GM23338 (cell line): ENCODE measurements around the gene CLSTN2. TPM values are rescaled to one million over a fixed set of nuclear protein-coding genes. Genes with fewer than 3 reads are reported as not detected.

Experiments used
- ATAC-seq: fragments of 200-7000 bp; cut with Tn5 transposase; 3 replicates; pipeline ENCODE4 v1.9.1; 2020
- DNase-seq: peaks from one replicate; pipeline ENCODE4 v3.0.0-alpha.2; 2015; ENCODE audit warnings: low spot score
- H2AFZ ChIP-seq: fragments of 200-600 bp; sonication (generic); 2 replicates; pipeline ENCODE4 v1.8.0; 2016; ENCODE audit warnings: antibody characterized with exemption, mild to moderate bottlenecking, moderate library complexity
- H3F3A ChIP-seq: fragments of 200-600 bp; sonication (generic); replicated peaks from 2 replicates; pipeline ENCODE4 v1.8.0; 2017; ENCODE audit warnings: antibody characterized with exemption, mixed run types, low read depth
- H3K27ac ChIP-seq: fragments of 200-600 bp; sonication (generic); 2 replicates; pipeline ENCODE4 v1.6.1; 2016; ENCODE audit warnings: low read depth
- H3K27me3 ChIP-seq: fragments of 200-600 bp; sonication (generic); 2 replicates; pipeline ENCODE4 v1.8.0; 2016; ENCODE audit warnings: mild to moderate bottlenecking, mixed run types, moderate library complexity; ENCODE audit not compliant: insufficient read depth
- H3K36me3 ChIP-seq: fragments of 200-600 bp; sonication (generic); 2 replicates; pipeline ENCODE4 v1.8.0; 2016; ENCODE audit warnings: mild to moderate bottlenecking; ENCODE audit not compliant: insufficient read depth
- H3K4me1 ChIP-seq: fragments of 200-600 bp; sonication (generic); 2 replicates; pipeline ENCODE4 v1.8.0; 2016; ENCODE audit warnings: mild to moderate bottlenecking, moderate library complexity; ENCODE audit not compliant: insufficient read depth
- H3K4me2 ChIP-seq: fragments of 200-600 bp; sonication (generic); 2 replicates; pipeline ENCODE4 v1.7.1; 2017; ENCODE audit warnings: mixed run types
- H3K4me3 ChIP-seq: fragments of 200-600 bp; sonication (generic); 2 replicates; pipeline ENCODE4 v1.6.1; 2016; ENCODE audit warnings: mixed run types
- H3K79me2 ChIP-seq: fragments of 200-600 bp; sonication (generic); replicated peaks from 2 replicates; pipeline ENCODE4 v1.8.0; 2017; ENCODE audit warnings: mild to moderate bottlenecking; ENCODE audit not compliant: insufficient read depth
- H3K9me2 ChIP-seq: fragments of 200-600 bp; sonication (generic); 2 replicates; pipeline ENCODE4 v1.8.0; 2017; ENCODE audit not compliant: insufficient read depth
- H4K20me1 ChIP-seq: fragments of 200-600 bp; sonication (generic); replicated peaks from 2 replicates; pipeline ENCODE4 v1.8.0; 2017; ENCODE audit warnings: mild to moderate bottlenecking; ENCODE audit not compliant: insufficient read depth
- H3K27ac Mint-ChIP-seq: 2 replicates; pipeline ENCODE4 v1.8.0; 2020; ENCODE audit warnings: inconsistent platforms, mild to moderate bottlenecking, moderate library complexity, mixed read lengths
- H3K27me3 Mint-ChIP-seq: 3 replicates; pipeline ENCODE4 v1.8.0; 2022; ENCODE audit warnings: low read depth, mild to moderate bottlenecking, moderate library complexity, mixed read lengths, inconsistent platforms; ENCODE audit not compliant: insufficient read depth, poor library complexity
- H3K36me3 Mint-ChIP-seq: 3 replicates; pipeline ENCODE4 v1.8.0; 2021; ENCODE audit warnings: low read depth, mild to moderate bottlenecking, inconsistent platforms, moderate library complexity, mixed read lengths
- H3K4me1 Mint-ChIP-seq: 3 replicates; pipeline ENCODE4 v1.8.0; 2020; ENCODE audit warnings: mild to moderate bottlenecking, inconsistent platforms, mixed read lengths
- H3K4me3 Mint-ChIP-seq: 3 replicates; pipeline ENCODE4 v1.8.0; 2021; ENCODE audit warnings: moderate library complexity, mild to moderate bottlenecking, inconsistent platforms, mixed read lengths
- H3K9me3 Mint-ChIP-seq: 3 replicates; pipeline ENCODE4 v1.8.0; 2020; ENCODE audit warnings: moderate library complexity, mild to moderate bottlenecking, inconsistent platforms, mixed read lengths
- CREB1 ChIP-seq: fragments of 250-450 bp; sonication (Bioruptor Pico); IDR thresholded peaks from 2 replicates; pipeline ENCODE4 v1.5.0; 2020; ENCODE audit warnings: low read depth, mild to moderate bottlenecking, moderate library complexity
- CTCF ChIP-seq, 2 experiments: fragments of 200-600 bp in 1 of 2; sonication (generic) in 1 of 2; conservative IDR thresholded peaks; 2 replicates each; pipeline versions ENCODE4 v1.5.1 to v1.6.1; 2016 to 2017; ENCODE audit warnings: antibody characterized with exemption in 2 of 2, low read depth in 2 of 2, mild to moderate bottlenecking in 2 of 2, moderate library complexity in 1 of 2
- ETS1 ChIP-seq: IDR thresholded peaks from 2 replicates; pipeline ENCODE4 v1.6.1; 2016; ENCODE audit warnings: antibody characterized with exemption
- EZH2 ChIP-seq: fragments of 200-600 bp; sonication (generic); IDR thresholded peaks from one replicate; pipeline ENCODE4 v1.8.0; 2017; ENCODE audit warnings: antibody characterized with exemption, mild to moderate bottlenecking, low read depth; ENCODE audit not compliant: unreplicated experiment
- JUNB ChIP-seq: IDR thresholded peaks from one replicate; pipeline ENCODE4 v1.6.1; 2016; ENCODE audit warnings: antibody characterized with exemption; ENCODE audit not compliant: unreplicated experiment
- NANOG ChIP-seq: IDR thresholded peaks from 2 replicates; pipeline ENCODE4 v1.6.1; 2016; ENCODE audit warnings: antibody characterized with exemption, borderline replicate concordance
- POLR2AphosphoS5 ChIP-seq: IDR thresholded peaks from 2 replicates; pipeline ENCODE4 v1.6.1; 2016; ENCODE audit warnings: antibody characterized with exemption, low read depth
- REST ChIP-seq: IDR thresholded peaks from one replicate; pipeline ENCODE4 v1.6.1; 2018; ENCODE audit warnings: antibody characterized with exemption; ENCODE audit not compliant: unreplicated experiment
- STAT1 ChIP-seq: IDR thresholded peaks from one replicate; pipeline ENCODE4 v1.6.1; 2016; ENCODE audit warnings: antibody characterized with exemption; ENCODE audit not compliant: unreplicated experiment
- ZNF114 ChIP-seq: fragments of 250-450 bp; sonication (Bioruptor Pico); IDR thresholded peaks from 2 replicates; pipeline ENCODE4 v1.5.0; 2020; ENCODE audit warnings: mild to moderate bottlenecking, moderate library complexity
- ZNF331 ChIP-seq: fragments of 250-450 bp; sonication (Bioruptor Pico); IDR thresholded peaks from 2 replicates; pipeline ENCODE4 v1.5.0; 2020; ENCODE audit warnings: low read depth, mild to moderate bottlenecking, moderate library complexity
- ZNF462 ChIP-seq: fragments of 250-450 bp; sonication (Bioruptor Pico); IDR thresholded peaks from 2 replicates; pipeline ENCODE4 v1.5.0; 2020; ENCODE audit warnings: mild to moderate bottlenecking, moderate library complexity
- polyA plus RNA-seq: library from polyadenylated mRNA; unstranded; fragments of >200 nt; fragmentation: Nextera tagmentation; extraction: Ambion mirVana; gene quantifications from 2 replicates; pipeline ENCODE4 v1.2.1, GENCODE V29; 2016
- total RNA-seq: library from RNA; depleted of rRNA; stranded (reverse); fragments of >200 nt; shearing (Covaris generic); gene quantifications from 2 replicates; pipeline ENCODE4 v1.2.3, GENCODE V29; 2014

The CLSTN2 gene
- total and polyA plus RNA-seq, 2 experiments from 2014 or later = 0.11 to 0.83 TPM

- no peak for TF ChIP-seq STAT1
- no peak for TF ChIP-seq ZNF114 (CRISPR knock-in tag)
- TF ChIP-seq JUNB = no peak
- TF ChIP-seq CTCF (conservative IDR thresholded peaks at IDR 0.05; ENCODE audit: low read depth in 2 of 2) = no peak
- TF ChIP-seq POLR2AphosphoS5 = no peak
- TF ChIP-seq ETS1 = no peak
These were observed 216.3 kb downstream of the CLSTN2 start (continued) for GRCh38 chr3:140151321-140151720.

- Mint-ChIP-seq H3K4me1 (no peaks in the 10 kb centered on the region), H3K27me3 (no peaks in the 10 kb centered on the region), H3K4me3 (no peak overlapping the region), H3K9me3 (no peaks in the 10 kb centered on the region), H3K36me3 (no peaks in the 10 kb centered on the region), H3K27ac (no peak overlapping the region)
- no peaks in the 10 kb centered on the region for H4K20me1 ChIP-seq
- no peaks in the 10 kb centered on the region for H3K79me2 ChIP-seq
- H3F3A ChIP-seq = no peaks in the 10 kb centered on the region
- ATAC-seq (no peak), DNase-seq (no peak)
- no peaks in the 10 kb centered on the region for H3K27me3 ChIP-seq
- peaks cover 4% of the 10 kb centered on the region for H3K4me1 ChIP-seq
- peak overlapping the region; percentile 38; the same call in 1 of the 2 replicates for H2AFZ ChIP-seq
- no peak overlapping the region for H3K4me3 ChIP-seq
- no peak overlapping the region for H3K4me2 ChIP-seq
- H3K36me3 ChIP-seq = no peaks in the 10 kb centered on the region
- no peak overlapping the region for H3K27ac ChIP-seq
- H3K9me2 ChIP-seq = peaks cover 23% of the 10 kb centered on the region
- TF ChIP-seq REST = no peak
- no peak for TF ChIP-seq ZNF114 (CRISPR knock-in tag)
- no peak for TF ChIP-seq ZNF462 (CRISPR knock-in tag)
- no peak for TF ChIP-seq ZNF331
- no peak for TF ChIP-seq CREB1 (CRISPR knock-in tag)
- no peak for TF ChIP-seq NANOG
- no peak for TF ChIP-seq STAT1
- no peak for TF ChIP-seq EZH2
These were observed 218.1 kb downstream of the CLSTN2 start for GRCh38 chr3:140152851-140153639.
